Measurements from ENCODE around the gene SKA2.
A peak's percentile ranks its signal among the peaks of the same experiment; 100 is the strongest.
"Not testable (repeated sequence)": the region's sequence is repeated elsewhere in the genome, so short reads cannot be mapped to it uniquely, and the experiment has no call there.

Gene SKA2

DNA sequence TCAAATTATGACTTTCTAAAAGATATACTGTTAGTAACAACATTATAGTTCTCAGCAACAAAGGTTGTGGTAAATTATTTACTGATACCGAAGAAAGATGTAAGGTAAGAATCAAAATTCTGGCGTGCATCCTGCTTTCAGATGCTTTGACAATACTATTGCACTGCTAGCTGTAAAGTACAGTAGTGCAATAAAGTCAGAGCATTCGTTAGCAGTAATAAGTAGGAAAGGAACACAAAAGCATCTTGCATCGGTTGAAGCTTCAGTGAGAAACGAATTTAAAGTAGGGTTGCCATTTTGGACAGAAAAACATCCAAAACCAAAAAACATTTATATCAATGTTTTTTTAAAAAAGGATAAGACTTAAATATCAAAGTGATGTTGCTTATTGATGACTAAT is 4.0 kb downstream of the SKA2 start:
- no peak for DNase-seq

DNA sequence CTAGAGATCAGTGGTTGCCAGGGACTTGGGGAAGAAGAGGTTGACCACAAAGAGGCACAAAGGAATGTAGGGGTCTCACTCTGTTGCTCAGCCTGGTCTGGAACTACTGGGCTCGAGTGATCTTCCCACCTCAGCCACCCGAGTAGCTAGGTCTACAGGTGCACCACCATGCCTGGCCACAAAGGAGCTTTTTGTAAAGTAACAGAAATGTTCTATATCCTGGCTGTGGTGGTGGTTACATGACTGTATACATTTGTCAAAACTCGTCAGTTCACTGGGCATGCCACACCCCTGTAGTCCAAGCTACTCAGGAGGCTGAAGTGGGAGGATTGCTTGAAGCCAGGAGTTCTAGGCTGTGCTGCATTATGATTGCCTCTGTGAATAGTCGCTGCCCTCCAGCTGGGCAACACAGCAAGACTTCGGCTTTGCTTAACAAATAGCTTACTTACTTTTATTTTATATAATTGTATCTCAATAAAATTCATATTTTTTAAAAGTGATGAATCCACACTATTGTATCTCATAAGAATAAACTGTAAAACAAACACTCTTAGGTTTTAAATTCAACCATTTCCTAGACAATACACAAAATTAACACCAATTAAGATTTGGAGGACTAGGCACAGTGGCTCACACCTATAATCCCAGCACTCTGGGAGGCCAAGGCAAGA is 5.0 kb downstream of the SKA2 start:
- no peak for DNase-seq

DNA sequence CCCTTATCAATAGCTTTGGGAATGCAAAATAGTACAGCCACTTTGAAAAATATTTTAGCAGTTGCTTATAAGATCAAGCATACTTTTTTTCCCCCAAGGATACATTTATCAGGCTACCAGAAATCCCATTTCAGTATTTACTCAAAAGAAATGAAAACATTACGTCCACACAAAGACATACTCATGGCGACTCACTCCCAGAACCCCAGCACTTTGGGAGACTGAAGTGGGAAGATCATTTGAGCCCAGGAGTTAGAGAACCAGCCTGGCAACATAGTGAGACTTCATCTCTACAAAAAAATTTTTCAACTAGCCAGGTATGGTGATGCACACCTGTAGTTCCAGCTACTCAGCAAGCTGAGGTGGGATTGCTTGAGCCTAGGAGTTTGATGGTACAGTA is 5.9 kb downstream of the SKA2 start:
- DNase-seq: no peak

DNA sequence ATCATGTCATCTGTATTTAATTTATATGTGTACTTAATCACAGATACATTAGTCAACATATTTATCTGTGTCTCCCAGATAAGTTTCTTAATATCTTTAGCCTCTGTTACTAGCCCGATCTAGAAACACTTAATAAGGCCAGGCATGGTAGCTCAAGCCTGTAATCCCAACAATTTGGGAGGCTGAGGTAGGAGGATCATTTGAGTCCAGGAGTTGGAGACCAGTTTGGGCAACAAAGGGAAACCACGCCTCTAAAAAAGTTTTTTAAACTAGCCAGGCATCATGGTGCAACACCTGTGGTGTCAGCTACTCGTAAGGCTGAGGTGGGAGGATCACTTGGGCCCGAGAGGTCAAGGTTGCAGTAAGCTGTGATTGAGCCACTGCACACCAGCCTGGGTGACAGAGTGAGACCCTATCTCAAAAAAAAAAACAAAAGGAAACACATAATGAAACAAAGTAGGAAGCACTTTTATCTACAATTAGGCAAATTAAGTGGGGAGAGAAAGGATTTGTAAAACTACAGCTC is 9.4 kb downstream of the SKA2 start:
- no peak for DNase-seq

DNA sequence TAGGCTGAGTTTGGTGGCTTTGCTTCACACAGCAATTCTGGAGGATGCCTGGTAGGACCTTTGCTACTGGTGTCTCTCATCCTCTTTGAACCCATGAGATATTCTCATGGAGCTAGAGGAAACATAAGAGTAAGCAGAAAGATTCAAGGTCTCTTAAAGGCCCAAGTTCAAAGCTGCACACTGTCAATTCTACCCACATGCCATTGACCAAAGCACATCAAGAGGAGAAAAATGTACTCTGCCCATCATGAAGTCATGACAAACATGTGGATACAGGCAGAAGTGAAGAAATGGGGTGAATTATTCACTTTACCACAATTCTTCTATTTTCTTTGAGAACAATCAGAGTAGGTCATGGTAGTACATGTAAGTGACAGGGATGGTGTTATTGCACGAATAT is 13.1 kb downstream of the SKA2 start:
- DNase-seq: no peak

GRCh38 chr17:59139939-59140338 is 15.0 kb downstream of the SKA2 start:
- DNase-seq: no peak

GRCh38 chr17:59138339-59138738 is 16.6 kb downstream of the SKA2 start:
- not testable (repeated sequence) for DNase-seq

GRCh38 chr17:59131131-59131530 is 23.9 kb downstream of the SKA2 start:
- no peak for DNase-seq

- DNase-seq: no peak
Measured at GRCh38 chr17:59129814-59130213, 25.2 kb downstream of the SKA2 start.

DNA sequence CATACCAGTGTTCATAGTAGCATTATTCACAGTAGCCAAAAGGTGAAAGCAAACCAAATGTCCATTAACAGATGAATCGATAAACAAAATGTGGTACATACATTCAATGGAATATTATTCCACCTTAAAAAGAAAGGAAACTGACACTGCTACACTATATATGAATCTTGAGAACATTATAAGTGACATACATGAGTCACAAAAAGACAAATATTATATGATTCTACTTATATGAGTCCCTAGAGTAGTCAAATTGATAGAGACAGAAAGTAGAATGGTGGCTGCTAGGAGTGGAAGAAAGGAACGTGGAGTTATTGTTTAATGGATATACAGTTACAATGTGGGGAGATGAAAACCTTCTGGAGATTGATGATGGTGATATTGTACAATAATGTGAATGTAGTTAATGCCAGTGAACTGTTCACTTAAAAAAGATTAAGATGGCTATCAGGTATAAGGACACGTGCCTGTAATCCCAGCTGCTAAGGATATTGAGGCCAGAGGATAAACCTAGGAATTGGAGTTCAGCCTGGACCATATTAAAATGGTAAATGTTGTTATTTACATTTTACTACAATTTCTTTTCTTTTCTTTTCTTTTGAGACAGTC is 28.1 kb downstream of the SKA2 start:
- DNase-seq: no peak

DNA sequence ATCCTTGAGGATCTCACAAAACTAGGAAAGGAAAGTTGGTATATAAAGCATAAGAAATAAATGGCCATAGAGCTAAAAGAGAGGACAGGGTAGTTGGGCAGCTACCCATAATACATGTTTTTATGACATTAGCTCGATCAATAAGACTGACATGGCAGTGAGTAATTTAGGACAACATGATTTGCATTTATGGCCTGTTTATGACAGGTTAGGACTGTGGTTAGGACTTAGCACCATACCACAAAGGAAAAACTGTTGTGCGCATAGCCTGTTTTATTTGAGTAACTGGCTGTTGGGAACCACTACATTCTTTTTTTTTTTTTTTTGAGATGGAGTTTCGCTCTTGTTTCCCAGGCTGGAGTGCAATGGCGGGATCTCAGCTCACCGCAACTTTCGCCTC is 30.3 kb downstream of the SKA2 start:
- DNase-seq: no peak

GRCh38 chr17:59121901-59122480 is 33.0 kb downstream of the SKA2 start:
- no peak for DNase-seq

DNA sequence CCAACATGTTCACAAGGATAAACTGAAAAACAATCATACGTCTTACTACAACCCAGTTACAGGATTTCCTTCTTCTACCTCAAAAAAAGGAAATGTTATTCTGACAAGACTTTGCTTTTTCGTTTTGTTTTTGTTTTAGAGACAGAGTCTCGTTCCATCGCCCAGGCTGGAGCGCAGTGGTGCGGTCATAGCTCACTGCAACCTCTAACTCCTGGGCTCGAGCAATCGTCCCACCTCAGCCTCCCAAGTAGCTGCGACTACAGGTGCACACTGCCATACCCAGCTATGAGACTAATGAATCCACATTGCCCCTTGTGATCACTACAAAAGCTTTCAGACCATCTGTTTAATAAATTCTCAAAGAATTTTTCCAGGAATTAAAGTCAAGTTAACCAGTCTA is 39.5 kb downstream of the SKA2 start:
- no peak for DNase-seq

- no peak for DNase-seq
Measured at GRCh38 chr17:59111539-59111938, 43.4 kb downstream of the SKA2 start.

DNA sequence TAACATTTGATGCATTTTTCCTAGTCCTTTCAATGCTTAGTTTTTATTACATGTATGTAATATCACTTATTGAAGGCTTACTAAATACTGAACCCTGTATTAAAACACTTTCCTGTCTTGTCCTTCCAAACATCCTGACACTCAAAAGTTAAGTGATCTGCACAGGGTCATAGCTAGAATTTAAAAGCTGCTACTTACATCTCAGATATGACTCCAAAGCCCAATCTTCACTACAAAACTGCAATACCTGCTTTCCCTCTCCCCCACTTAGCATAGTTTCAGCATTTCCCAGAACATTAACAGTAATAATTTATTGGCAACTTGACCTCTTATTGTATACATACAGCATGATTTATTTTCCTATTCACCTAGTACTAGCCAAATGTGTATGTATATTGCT is 44.0 kb downstream of the SKA2 start:
- no peak for DNase-seq

DNA sequence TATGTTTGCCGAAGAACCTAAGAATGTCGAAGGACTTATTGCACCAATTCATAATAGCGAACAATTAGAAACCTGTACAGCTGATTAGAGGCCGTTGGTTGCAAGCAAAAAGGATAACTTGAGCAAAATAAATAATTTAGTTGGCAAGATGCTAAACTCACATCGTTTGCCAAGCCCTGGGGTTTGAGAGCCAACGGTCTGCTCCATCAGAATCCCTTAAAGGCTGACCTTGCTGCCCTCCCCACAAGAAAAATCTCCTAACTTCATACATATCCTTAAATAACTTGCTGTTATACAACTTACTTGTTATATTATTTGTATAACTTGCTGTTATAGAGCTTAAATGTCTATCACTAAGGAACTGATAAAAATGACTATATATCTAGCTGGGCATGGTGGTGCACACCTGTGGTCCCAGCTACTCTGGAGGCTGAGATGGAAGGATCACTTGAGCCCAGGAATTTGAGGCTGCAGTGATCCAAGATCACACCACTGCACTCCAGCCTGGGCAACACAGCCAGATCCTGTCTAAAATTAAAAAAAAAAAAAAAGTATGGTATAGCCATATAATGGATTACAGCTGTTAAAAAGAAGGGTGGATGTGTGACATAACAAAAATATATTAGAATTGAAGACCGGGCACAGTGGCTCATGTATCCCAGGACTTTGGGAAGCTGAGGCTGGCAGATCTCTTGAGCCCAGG is 46.4 kb downstream of the SKA2 start:
- DNase-seq: no peak

DNA sequence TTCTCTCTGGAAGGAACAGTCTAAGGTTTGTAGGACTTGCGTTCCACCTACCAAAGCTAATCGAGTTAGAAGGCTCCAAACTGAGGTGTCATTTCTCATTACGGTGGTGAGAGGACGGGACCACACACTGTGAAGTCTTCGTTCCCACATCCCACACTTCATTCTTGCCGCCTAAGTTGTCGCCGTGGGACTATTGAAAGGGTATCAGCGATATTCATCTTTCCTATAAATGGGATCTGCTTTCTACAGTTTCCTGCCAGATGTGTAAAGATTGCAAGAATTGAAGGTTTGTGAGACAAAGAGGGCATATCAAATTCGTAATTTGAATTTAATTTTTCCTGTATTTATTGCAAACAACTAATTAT is 47.7 kb downstream of the SKA2 start:
- no peak for DNase-seq

- DNase-seq: peak; percentile 98
Measured at GRCh38 chr17:59106463-59107305, 48.3 kb downstream of the SKA2 start, which contains the start of gene TRIM37. Gene TRIM37 (minus strand): TSS chr17:59106880. CDS start chr17:59106461, 419 bp downstream.

DNA sequence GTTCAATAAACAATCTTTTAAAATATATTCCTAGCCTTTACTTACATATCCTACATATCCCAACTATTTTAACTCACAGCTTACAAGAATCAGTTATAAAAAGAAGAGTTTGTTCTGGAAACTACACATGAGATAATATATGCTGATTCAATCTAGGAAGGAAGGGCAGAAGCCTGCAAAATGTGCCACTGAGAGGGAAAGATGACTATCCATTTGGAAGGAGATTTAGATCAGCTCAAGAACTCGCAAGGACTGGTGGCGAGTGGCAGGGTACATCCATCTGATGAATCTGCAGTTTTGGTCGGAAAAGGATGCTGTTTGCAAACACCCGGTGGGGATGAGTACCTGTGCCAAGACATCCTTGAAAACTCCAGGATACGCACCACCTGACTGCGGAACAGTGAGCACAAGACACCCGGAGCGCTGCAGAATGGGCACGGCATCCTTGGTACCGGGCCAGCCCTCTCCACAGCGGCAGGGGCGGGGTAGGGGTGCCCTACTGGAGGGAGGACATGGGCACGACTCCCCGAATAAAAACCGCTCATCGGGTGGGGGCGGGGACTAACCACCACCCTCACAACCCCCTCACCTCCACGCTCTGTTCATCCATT is 49.0 kb downstream of the SKA2 start:
- DNase-seq: peak; percentile 17

DNA sequence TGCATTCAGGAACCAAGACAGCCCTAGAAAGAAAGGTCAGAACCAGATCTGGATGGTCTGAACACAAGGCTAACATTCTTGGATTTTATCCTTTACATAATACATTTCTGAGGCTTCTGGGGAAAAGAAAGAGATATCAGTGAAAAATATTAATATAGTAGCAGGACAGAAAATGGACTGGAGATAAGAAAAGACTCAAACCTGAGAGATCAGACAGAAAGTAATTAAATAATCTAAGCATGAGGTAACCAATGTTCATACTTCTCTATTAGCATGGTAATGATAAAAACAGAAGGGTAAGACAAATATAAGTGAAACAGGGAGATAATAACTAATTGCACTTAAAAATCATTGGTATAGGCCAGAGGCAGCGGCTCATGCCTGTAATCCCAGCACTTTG is 53.8 kb downstream of the SKA2 start:
- DNase-seq: no peak

GRCh38 chr17:59097876-59098275 is 57.1 kb downstream of the SKA2 start:
- no peak for DNase-seq

DNA sequence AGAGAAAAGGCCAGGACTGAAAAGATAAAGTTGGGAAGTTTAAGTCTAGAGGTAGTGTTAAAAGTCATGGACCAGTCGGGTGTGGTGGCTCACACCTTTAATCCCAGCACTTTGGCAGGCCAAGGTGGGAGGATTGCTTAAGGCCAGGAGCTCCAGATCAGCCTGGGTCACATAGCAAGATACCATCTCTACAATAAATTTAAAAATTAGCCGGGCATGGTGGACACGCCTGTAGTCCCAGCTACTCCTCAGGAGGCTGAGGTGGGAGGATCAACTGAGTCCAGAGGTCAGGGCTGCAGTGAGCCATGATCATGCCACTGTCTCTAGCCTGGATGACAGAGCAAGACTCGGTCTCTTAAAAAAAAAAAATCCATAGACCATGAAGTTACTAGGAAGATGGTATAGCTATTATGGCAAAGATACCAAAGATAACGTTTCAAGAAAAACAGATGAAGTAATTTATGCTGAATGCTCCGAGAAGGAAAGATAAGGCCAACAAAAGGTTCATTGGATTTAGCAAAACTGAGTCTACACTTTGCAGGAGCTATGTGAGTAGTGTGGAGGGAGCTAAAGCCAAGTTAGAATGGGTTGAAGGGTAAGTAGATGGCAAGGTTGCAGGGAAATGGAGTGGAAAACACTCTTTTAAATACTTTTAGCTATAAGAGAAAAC is 60.0 kb downstream of the SKA2 start:
- no peak for DNase-seq
